Stimulated activated CD8-positive, alpha-beta memory T cell treated with anti-CD3 and anti-CD28 coated beads, Interleukin-4, amount 100 ng/mL, for 48 hours (primary cell): ENCODE measurements around the gene WDR87.
"Not testable (repeated sequence)": the region's sequence is repeated elsewhere in the genome, so short reads cannot be mapped to it uniquely, and the experiment has no call there.

Experiments used
- DNase-seq: peaks from one replicate; pipeline ENCODE4 v3.0.0-alpha.2; 2020

Gene WDR87

DNA sequence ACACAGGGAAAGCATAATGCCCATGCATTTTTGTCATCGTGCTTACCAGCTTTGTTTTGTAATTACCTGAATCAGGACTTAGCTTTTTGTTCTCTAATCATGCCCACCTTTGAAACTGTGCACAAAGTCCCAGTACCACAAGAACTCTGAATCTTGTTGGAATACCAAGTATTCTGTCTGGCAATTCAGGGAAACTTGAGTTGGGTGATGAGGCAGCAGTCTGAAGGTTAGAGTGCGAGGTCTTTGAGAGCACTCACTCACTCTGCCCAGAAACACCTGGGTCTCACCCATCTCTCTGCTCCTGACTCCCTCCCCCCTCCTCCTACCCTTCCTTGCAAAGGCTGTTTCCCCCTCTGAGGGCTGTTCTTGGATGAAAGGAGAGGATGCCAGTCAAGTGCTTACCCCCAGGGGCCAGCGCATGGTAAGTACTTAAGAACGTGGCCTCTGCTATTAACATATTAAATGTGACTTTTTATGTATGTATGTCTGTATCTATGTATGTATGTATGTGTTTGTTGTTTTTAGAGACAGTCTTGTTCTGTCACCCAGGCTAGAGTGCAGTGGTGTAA lies 23.0 kb upstream of the WDR87 start:
- no peak for DNase-seq

DNA sequence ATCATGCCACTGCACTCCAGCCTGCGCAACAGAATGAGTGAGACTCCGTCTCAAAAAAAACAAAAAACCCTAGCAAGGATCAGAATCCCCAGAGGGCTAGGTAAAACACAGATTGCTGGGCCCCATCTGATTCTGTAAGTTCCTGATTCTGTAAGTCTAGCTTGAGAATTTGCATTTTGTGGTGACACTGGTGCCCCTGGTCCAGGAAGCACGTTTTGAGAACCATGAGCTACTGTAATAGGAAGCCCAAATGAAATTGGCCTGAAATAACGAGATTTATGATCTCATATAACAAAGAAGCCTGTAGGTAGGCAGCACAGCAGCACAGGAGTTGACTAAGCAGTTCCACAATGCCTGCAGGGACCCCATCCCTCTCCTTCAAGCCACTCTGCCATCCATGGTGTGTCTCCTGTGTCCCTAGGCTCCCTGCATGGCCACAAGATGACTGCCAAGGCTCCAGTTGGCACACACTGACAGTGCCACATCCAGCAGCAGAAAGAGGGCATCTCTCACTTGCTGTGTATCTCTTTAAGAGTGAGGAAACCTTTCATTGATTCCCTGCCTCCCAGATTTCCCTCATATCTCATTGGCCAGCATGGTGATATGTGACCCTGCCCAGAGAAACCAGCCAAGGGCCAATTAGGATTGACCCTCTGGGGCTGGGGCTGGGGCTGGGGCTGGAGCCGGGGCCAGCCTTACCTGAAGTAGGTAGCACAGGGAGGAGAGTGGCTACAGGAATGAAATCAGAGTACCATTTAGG lies 22.3 kb upstream of the WDR87 start:
- no peak for DNase-seq

DNA sequence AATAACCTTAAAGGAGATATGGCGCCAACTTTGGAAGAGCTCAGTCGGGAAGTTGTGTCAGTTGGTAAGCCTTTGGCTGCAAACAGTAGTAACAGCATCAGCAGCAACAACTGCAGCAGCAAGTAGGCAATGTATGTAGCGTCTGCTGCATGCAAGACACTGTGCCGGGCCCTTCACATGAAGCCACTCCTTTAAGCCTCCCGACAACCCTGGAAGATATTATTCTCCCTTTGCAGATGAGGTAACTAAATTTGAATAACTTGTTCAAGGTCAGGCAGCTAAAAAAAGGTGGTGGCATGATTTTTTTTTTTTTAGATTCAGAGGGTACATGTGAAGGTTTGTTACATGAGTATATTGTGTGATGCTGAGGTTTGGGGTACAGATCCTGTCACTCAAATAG lies 20.3 kb upstream of the WDR87 start:
- DNase-seq, result no peak

DNA sequence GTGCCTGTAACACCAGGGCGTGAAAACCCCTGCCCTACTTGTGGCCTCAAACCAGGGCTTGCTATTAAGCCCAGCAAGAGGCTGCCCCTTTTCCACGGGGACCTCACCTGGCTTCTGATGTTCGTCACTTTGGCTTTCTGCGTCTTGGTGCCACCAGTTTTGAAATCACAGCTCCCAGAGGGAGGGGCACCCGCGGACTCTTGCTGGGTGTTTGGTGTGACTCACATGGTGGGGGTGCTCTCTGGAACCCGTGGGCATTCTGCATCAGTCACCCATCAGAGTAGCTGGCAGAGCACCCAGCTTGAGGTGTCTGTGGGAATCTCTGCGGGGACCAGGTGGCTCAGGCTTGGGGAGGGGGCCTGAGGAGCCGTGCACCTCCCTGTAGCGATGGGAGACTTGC lies 19.9 kb upstream of the WDR87 start:
- no peak for DNase-seq

DNA sequence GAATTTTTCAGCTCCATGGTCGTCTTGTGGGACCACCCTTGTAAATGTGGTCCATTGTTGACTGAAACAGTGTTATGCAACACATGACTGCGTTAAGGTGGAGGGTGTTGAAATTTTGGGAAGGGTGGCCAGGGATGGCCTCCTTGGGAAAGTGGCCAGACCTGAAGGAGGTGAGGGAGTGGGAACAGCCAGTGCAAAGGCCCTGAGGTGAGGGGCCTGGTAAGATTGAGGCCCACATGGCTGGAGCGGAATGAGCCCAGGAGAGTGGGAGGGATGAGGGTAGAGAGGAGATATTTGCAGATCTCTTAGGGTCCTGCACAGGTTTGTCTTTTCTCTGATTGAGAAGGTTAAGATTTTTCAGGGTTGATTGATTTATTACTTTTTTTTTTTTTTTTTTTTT lies 18.8 kb upstream of the WDR87 start:
- no peak for DNase-seq

DNA sequence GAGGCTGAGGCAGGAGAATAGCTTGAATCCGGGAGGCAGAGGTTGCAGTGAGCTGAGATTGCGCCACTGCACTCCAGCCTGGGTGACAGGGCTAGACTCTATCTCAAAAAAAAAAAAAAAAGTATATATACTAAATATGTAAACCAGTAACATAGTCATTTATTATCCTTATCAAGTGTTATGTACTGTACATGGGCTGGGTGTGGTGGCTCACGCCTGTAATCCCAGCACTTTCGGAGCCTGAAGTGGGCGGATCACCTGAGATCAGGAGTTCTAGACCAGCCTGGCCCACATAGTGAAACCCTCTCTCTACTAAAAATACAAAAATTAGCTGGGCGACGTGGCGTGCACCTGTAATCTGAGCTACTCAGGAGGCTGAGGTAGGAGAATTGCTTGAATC lies 18.2 kb upstream of the WDR87 start:
- not testable (repeated sequence) for DNase-seq

DNA sequence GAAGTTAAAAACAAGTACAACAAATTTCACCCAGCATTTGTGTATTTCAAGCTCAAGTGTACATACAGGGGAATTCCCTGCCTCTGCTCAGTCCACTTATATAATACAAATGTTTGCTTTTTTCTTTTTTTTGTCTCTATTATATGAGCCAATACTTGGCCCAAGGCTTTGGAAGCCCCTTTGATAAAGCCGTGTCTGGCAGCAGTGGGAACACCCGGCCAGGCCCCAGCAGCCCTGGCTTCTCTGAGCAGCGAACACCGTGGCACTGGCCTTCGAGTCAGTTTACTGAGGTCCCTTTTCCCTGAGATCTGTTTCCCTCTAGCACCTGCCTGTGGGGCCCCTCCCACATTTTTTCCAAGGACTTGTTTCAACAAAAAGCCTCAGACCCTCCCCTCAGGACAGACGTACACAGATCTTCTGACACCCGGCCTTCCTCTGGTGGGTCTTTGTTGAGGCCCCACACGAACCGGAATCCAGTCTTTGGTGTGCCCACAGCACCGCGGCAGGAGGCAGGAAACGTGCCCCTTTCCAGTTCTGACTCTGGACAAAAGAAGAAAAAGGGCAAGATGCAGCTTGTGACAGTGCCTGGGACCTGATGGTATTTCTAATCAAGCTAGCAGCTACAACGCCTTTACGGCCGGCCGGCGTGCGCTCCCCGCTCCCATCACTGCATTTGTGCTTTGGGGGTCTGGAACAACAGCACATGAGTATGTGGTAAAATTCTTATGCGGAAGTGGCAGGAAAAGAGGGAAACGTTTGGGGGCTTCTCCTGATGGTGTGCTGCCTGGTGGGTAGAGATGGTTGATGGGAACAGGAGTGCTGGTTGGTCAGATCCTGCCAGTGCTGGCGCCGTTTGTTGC lies 14.4 kb upstream of the WDR87 start:
- DNase-seq, result no peak

DNA sequence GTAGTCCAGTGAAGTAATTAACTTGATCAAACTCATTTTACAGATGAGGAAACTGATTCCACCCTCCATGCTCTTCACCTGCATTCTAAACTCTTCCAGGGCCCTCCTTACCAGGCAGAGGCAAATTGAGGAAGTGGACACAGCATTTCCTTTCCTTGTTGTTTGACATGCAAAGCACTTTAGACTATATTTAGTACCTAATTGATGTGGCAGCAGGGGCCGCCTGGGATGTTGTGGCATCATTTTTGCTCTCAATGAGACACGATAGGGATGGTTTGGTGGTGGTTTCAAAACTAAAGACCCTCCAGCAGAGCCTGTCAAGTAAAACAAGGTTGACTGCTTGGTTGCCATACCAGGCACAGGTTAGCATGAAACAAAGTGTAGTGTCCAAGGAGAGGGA lies 8.5 kb upstream of the WDR87 start:
- DNase-seq, result no peak

DNA sequence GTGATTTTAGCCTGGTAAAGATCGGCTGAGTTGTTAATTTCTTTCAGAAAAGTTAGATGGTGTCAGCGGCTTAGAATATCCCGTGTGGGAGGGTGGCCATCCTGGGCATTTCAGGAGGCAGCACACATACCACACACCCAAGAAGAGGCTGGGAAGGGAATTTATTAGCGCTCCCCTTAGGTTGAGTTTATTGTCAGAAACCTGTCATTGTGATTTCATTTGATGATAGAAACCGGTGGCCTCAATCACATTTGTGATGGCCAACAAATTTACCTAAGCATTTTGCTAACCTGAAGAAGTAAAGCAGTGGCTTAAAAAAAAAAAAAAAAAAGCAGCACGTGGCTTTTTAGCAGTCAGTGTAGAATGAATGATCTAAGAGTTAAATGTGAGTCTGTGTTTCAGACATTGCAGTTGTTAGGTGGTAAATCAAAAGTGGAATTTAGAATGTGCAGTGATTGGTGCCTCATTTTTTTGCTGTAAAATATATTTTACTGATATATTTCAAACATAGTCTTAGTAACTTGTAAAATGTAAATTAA lies 3.3 kb upstream of the WDR87 start:
- DNase-seq, result no peak

DNA sequence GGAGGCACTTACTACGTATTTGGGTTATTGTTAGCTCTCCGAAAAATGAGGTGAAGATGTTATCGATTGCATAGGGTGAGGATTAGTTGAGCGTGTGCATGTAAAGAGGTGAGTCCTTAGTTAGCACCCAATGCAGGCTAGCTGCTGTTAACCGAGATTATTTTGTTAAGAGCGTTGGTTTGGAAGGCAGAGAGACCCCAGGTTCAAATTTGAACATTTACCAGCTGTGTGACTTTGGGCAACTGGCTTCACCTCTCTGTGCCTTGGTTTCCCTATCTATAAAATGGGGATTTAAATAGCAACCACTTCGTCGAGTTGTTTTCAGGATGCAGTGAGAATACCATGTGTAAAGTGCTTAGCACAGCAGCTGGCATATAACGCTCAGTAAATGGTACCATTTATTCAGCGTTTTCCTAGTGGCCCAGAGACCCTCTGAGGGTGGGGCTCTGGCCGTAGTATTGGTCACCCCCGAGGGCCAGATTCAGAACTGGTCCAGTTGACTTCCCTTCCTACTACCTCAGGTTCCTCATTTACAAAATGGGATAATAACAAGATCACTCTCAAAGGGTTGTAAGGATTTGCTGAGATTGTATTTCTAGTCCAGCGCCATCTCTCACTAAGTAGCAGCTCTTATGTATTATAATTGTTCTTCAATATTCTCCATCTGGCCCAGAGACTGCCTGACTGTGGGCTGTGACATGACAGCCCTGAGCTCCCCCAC lies 1.5 kb upstream of the WDR87 start:
- DNase-seq, result no peak

DNA sequence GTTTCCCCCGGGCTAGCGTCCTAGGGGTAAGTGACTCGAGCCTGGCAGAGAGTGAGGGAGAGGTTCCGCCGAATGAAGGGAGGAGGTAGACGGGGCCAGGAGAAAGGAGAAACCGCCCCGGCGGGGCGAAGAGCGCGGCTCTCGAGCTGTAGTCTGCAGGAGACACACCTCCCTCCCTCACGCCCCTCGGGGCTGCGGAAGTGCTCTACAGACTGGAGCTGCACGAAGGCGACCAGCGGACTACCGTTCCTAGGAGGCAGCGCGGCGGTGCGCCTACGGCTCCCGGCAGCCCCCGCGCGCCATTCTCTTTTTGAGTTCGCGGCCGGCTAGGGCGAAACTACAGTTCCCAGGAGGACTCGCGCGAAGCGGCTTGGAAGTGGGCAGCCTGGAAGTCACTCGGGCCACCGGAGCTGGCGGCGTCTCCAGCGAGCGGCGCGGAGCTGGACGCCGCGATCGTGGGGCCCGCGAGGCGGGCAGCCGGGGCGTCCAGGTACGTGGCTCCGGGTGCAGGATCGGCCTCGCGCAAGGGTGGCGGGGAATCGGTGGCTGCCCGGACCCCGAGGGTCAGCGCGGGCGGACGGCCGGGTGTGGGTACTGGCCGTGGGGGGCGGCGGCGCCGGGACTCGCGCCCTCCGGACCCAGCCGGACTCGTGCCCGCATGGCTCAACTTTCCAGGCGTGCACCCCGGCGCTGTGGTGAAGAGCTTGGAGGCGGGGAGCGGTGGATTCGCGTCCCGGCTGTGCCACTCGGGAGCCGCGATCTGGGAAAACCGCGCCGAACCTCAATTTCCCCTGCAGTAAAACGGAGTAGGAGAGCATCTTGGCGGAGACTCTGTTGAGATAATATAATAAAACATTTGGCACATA lies 708 bp upstream of the WDR87 start, which contains the start of gene SIPA1L3:
Gene SIPA1L3 (plus strand): TSS at position 340 of the 866 bp plus-strand sequence. CDS start 174,358 bp downstream, outside the sequence.
- peak; percentile 94 for DNase-seq

DNA sequence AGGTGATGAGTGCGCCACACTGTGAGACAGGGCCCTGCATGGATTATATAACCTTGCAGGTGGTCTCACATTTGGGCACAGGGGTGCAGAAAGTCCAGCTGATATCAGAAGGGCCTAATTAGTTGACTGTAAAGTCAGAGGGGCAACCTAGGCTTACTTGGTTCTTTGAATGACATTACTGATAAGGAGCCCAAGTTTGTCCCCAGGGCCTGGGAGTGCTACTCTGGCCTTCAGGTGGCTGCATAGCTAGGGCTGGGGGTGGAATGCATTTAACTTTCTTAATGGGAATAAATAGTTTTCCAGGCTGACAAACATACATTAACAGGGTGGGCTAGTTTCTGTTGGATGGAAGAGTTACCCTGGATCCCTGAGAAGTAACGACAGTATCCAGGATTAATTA lies 3.3 kb downstream of the WDR87 start:
- DNase-seq, result no peak

DNA sequence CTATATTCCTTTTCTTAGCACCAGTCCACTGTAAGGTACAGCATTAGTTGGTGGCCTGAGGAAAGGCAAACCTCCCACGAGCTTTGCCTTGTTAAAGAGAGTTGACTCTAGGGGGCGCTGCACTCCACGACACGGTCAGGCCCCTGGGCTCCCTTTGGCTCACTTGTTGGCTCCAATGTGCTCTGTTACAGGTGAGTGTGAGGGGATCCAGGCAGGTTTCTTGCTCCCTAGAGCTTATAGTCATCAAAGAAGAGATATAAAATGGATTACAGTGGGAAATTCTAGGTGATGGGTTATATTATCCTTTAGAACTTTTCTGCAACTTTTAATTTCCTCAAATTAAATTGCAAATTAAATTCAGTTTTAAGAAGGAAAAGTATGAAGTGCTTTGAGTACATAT lies 3.7 kb downstream of the WDR87 start:
- DNase-seq, result peak; percentile 92

DNA sequence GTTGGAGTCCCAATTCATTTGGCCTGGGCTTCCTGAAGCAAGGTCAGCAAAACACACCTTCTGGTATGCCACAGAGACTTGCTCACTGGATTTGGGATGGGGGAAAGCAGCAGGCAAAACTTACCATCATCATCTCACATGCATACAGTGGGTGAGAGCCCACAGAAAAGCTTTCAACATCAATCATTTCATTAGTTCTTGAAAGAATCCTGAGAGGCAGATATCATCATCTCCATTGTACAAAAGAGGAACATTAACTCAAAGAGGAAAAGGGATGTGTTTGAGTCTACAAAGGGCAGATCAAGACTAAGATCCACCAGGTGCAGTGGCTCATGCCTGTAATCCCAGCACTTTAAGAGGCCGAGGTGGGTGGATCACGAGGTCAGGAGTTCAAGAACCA lies 6.4 kb downstream of the WDR87 start:
- no peak for DNase-seq

DNA sequence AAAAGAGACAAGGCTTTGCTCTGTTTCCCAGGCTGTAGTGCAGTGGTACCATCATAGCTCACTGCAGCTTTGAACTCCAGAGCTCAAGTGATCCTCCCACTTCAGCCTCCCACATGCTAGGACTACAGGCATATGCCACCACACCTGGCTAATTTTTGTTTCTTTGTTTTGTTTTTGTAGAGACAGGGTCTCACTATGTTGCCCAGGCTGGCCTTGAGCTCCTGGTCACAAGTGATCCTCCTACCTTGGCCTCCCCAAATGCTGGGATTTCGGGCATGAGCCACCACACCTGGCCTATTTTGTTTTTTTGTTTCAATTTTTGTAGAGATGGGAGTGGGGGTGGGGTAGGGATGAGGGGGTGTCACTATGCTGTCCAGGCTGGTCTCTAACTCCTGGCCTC lies 6.9 kb downstream of the WDR87 start:
- no peak for DNase-seq

DNA sequence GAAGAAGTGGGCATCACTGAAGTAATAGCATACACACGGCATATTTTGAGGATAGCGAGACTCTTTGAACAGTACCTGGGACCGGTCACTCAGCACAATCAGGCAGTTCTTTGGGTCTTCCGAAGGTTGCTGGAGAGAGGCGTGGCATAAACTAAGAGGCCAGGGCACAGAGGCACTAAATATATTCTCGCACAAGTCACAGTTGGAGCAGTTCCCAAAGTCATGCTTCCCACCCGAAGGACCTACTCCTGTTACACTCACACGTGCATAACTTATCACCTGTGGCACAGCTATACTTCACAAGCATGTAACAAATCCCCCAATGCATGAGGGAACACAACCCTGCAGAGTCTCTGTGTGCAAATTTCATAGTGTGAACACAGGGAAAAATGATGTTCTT lies 10.2 kb downstream of the WDR87 start:
- no peak for DNase-seq

DNA sequence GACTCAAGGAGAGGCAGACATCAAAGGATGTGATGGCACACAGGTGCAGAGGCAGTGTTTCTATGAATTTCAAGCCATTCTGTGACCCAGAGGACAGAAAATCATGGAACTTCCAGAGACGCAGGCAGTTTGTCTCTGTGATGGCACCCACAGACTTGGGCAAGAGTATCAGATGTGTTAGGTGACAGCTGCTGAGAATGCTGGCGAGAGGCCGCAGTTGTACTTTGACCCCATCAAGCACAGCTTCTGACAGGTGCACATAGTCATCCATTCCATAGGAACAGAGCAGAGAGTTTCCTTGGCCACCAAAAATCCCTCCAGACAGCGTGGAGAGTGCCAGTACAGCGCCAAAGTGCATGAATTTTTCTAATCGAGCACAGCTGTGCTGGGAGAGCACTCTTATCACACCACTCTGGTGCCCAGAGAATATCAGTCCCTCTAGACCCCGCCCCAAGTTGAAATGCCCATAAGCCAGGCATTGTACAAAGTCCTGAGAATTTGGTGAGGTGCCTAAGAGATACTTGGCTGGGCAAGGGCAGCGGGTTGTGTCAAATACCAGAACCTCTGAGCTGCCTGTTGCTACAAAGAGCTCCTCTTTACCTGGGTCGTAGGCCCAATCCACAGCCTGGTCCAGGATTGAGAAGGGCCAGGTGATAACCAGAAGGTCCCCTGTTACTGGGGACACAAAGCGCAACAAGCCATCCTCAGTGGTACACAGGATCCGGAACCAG lies 12.4 kb downstream of the WDR87 start:
- no peak for DNase-seq

DNA sequence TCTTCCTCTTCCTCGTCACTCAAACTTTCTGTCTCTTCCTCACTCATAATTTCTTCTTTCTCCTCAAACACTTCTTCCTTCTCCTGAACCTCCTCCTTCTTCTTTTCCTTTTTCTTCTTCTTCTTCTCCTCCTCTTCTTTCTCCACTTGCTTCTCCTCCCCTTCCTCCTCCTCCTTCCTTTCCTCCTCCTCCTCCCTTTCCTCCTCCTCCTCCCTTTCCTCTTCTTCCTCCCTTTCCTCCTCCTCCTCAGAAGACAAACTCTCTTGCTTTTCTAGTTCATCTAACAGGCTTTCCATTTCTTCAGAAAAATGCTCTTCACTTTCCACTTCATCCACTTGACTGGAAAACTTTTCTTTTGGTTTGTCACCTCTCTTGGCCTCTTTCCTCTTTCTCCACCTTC lies 19.8 kb downstream of the WDR87 start:
- DNase-seq, result no peak

DNA sequence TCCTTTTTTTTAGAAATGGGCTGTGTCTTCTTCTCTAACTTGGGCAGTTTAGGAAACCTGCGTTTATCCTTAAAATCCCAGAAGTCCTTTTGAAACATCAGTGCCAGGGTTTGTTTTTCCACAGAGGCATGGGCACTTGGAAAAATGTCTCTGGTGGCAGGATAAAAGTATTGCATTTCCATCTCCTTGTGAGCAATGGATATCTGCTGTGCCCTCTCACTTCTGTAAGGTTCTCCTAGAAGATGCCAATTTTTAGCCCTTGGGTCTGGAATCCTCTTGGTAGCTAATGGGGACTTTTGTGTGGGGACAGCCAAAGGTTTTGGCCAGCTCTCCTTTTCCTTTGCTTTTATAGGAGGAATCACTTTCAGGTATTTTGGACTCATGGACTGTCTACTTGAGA lies 21.0 kb downstream of the WDR87 start:
- DNase-seq, result no peak

DNA sequence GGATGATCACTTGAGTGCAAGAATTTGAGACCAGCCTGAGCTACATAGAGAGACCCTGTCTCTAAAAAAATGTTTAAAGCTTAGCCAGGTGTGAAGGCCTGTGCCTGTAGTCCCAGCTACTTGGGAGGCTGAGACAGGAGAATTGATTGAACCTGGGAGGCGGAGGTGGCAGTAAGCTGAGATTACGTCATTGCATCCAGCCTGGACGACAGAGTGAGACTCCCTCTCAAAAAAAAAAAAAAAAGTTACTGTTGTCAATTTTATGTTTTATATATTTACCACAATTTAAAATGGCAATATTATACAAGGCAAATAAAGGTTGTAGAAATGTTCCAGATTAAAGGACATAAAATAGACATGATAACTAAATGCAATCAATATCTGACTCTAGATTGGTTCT lies 29.2 kb downstream of the WDR87 start:
- no peak for DNase-seq

DNA sequence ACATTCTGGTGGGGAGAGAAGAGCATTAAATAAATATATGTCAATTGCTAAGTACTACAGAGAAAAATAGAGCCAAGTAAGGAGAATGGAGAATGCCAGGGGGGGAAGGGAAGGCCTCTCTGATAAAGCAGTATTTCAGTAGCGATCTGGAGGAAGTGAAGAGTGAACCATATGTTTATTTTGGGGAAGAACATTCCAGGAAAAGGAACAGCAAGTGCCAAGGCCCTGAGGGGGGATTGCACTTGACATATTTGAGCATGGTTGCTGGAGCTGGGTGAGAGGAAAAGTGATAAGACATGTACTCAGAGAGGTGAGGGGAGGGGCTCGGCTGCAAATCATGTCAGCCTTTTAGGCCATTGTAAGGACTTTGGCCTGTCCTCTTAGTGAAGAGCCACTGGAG lies 30.4 kb downstream of the WDR87 start:
- no peak for DNase-seq
